Pons (tissue), 1 donor: ENCODE data around the gene IL1RN.
"Not testable (repeated sequence)": the region's sequence is repeated elsewhere in the genome, so short reads cannot be mapped to it uniquely, and the experiment has no call there.

Experiments
- DNase-seq: peaks from one replicate; pipeline ENCODE4 v3.0.0-alpha.2; 2016; ENCODE audit warnings: low spot score

Gene IL1RN

DNA sequence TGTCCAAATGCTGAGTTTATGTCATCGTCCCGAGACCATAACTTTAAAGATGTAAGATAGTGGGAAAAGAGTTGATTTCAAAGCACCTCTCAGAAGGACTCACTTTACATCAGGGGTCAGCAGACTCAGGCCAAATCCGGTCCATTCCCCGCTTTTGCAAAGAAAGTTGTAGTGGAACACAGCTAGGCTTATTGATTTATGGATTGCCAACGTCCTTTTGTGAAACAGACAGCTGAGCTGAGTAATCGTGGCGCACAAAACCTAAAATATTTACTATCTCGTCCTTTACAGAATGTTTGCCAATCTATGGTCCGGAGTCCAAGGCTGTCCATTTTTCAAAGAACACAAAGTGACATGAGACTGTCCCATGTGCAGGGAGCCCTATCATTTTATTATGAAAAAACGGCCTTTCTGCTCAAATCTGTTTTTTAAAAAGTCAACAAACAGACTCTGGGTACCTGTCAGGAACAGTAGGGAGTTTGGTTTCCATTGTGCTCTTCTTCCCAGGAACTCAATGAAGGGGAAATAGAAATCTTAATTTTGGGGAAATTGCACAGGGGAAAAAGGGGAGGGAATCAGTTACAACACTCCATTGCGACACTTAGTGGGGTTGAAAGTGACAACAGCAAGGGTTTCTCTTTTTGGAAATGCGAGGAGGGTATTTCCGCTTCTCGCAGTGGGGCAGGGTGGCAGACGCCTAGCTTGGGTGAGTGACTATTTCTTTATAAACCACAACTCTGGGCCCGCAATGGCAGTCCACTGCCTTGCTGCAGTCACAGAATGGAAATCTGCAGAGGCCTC, at the start of gene IL1RN:
Gene IL1RN, plus strand, starts transcription at position 754 of the 801 bp plus-strand sequence. Its CDS starts 27 bp downstream, at position 781.
- peak; percentile 70 for DNase-seq

DNA sequence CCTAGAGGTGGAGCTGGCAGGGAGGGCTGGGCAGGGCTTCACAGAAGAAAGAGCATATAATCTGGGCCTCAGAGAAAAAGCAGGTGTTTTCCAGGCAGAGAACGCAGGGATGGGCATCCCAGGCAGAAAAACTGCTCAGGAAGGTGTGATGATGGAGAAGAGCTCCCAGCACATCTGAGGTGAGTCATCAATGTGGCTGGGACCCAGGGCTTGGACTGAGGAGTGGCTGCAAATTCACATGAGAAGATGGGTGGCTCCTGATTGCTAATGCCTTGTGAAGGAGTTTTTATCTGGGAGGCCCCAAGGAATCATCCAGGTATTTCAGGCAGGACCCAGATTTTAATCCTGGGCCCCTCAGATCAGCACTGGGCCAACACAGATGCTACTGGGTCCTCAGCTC, 49.5 kb upstream of the IL1RN start:
- DNase-seq, result no peak

- no peak for DNase-seq
Observed at GRCh38 chr2:113078350-113078839, 49.0 kb upstream of the IL1RN start.

GRCh38 chr2:113079131-113079530, 48.3 kb upstream of the IL1RN start:
- no peak for DNase-seq

GRCh38 chr2:113080134-113080533, 47.3 kb upstream of the IL1RN start:
- no peak for DNase-seq

DNA sequence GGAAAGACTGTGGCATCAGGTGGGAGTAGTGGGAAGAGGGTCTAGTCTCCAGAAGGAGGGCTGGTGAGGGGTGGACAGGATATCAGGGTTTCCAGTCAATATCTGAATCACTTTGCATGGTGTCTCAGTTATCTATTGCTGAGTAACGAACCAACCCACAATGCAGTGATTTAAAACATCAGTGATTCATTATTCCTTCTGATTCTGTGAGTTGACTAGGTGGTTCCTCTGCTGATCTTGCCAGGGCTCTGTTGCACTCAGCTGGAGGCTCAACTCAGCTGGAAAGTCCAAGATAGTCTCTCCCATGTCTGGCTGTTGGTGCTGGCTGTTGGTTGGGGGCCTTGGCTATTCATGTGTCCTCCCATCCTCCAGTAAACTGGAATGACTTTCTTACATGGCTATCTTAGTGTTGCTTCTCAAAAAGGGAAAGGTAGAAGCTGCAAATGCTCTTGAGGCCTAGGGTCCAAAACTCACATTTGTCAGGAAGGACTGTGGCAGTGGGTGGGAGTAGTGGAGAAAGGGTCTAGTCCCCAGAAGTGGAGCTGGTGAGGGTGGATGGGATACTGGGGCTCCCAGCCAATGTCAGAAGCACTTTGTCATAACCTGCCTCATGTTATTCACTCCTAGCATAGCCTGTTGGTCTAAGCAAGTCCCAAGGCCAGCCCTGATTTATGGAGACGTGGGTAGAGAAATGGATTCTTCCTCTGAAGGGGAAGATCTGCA, 45.7 kb upstream of the IL1RN start:
- no peak for DNase-seq

DNA sequence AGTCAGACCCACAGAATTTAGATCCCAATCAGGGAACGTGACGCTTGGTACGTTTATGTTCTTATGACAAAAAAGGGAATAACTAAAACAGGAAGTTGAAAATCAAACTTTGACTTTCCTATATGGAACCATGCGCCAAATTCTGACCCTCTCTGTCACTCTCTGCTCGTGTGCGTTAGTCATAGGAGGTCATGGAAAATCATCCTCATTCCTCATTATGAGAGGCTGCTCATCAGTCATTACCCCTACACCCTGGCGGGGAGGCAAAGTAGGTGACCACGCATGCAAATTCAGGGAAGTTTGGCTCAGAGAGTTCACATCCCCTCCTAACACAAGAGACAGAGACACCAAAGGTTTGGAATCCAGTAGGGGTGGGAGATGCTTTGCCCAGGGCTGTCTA, 44.1 kb upstream of the IL1RN start:
- no peak for DNase-seq

DNA sequence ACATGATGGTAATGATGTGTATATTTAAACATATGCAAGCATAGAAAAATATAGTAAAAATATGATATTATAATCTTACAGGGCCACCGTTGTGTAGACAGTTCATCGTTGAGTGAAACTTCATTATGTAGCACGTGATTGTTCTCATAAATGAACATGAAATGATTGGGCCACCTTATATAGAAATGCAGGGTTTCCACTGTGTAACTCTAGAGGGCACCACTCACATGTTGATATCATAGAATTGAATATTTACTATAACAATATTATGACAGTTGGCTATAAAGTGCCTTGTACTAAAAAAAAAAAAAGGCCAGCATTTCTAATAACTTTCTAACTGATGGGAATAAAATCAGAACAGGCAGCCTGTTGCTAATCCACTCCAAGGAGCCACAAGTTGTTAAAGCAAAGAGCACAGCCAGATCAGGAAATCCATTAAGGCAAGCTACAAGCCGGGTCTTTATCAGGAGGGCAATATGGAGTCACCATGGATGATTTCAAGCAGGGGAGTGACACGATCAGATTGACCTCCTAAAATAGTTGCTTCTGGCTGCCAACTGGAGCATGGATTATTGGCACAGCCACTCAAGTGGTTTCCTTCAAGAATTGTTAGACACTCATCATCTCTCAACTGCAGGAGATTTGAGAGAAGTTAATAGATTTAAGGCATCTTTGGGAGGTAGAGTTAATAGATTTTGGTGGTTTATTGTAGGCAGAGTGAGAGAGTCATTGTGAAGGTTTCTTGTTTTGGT, 43.0 kb upstream of the IL1RN start:
- no peak for DNase-seq

- no peak for DNase-seq
Observed at GRCh38 chr2:113085542-113085941, 41.9 kb upstream of the IL1RN start.

DNA sequence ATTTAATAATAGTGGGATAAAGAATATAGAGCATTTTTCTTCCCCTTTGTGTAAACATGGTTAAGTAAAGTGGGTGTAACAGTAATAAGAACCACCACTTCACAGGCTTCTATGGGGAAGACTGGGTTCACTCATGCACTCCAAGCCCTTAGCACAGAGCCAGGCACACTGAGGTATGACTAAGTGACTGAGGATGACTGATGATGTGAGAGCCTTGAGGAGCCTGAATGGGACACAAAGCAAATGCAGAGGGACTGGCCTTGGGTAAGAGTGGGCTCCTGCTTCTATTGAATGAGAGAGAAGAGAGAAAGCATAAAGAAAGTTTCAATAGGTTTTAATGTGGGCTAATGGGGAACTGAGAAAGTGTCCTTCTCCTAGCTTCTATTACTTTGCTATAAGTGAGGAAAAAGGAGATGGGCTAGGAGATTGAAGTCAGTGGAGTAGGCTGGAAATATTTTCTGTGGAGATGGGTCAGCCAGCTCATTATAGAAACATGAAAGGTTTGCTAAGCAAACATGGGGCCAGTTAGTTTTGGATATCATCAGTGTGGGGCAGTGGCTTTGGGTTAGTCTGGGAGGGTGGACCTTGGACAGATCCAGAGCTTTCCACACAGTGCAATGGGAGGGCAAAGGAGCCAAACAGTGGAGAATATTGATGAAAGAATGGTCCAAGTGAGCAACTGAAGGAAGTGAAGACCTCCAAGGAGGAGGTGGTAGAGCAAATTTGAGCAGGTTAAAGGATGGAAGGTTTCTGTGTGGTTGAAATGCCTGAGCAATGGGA, 39.0 kb upstream of the IL1RN start:
- no peak for DNase-seq

GRCh38 chr2:113089916-113090315, 37.5 kb upstream of the IL1RN start:
- peak; percentile 40 for DNase-seq

DNA sequence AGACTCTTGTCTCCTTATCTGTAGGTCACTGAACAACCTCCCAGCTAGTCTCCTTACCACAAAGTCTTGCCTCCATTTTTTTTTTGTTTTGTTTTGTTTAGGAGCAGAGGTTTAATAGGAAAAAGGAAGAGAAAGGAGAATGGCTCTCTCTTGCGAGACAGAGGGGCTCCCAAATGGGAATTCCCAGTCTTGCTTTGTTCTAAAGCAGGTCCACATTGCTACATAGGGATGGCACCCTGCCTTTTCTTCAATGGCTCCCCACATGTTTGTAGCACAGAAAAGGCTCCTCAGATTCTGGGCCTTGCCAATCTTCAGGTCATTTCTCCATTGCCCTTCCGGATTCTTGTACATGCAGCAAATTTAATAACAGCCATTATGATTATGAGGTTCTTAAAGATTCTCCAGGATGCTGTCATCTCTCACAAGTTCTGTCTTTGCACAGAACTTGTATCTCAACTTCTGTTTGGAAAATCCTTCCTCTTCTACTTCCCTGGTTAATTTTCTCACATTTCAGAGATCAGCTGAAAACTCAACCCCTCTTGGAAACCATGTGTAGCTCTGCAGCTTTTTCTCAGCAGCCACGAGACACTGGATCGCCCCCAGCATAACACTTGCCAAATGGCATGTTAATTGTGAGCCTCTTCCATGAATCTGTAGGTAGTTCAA, 36.0 kb upstream of the IL1RN start:
- no peak for DNase-seq

- no peak for DNase-seq
Observed at GRCh38 chr2:113092864-113093612, 34.4 kb upstream of the IL1RN start.

- no peak for DNase-seq
Observed at GRCh38 chr2:113093613-113093977, 33.8 kb upstream of the IL1RN start.

GRCh38 chr2:113096306-113096705, 31.1 kb upstream of the IL1RN start:
- not testable (repeated sequence) for DNase-seq

DNA sequence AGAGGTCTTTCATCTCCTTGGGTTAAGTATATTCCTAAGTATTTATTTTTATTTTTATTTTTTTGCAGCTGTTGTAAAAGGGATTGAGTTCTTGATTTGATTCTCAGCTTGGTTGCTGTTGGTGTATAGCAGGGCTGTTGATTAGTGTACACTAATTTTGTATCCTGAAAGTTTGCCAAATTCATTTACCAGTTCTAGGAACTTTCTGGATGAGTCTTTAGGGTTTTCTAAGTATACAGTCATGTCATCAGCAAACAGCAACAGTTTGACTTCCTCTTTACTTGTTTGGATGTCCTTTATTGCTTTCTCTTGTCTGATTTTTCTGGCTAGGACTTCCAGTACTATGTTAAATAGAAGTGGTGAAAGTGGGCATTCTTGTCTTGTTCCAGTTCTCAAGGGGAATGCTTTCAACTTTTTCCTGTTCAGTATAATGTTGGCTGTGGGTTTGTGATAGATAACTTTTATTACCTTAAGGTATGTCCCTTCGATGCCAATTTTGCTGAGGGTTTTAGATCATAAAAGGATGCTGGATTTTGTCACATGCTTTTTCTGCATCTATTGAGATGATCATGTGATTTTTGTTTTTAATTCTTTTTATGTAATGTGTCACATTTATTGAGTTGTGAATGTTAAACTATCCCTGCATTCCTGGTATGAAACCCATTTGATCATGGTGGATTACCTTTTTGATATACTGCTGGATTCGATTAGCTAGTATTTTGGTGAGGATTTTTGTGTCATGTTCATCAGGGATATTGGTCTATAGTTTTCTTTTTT, 30.4 kb upstream of the IL1RN start:
- DNase-seq, result not testable (repeated sequence)

GRCh38 chr2:113098041-113098440, 29.4 kb upstream of the IL1RN start:
- DNase-seq, result no peak

- DNase-seq, result no peak
Observed at GRCh38 chr2:113098532-113098931, 28.9 kb upstream of the IL1RN start.

DNA sequence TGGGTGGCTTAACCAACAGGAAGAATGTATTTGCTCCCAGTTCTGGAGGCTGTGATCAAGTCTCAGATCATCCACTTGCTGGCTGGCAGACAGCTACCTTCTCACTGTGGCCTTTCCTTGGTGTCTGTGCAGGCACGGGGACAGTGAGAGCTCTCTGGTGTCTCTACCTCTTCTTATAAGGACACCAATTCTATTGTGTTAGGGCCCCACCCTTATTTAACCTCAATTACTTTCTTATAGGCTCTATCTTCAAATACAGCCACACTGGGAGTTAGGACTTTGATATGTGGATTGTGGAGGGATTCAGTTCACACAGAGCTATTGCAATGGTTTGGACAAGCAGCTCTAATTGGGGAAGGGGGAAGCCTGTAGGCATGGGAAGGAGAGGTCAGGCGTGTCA, 25.3 kb upstream of the IL1RN start:
- no peak for DNase-seq

DNA sequence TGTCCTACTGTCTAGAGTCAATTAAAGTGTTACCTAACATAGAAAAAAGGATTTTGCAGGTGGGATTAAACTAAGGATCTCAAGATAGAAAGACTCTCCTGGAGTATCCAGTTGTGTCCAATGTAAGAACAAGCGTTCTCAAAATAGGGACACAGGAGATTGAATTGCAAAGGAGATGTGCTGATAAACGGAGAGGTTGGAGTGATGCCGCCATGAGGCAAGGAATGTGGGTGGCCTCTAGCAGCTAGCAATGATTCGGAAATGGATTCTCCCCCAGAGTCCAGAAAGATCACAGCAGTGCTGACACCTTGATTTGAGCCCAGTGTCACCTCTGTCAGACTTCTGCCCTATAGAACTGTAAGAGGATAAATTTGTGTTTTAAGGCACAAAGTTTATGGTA, 24.1 kb upstream of the IL1RN start:
- DNase-seq, result no peak
